Keratinocyte (primary cell): Measurements from ENCODE around the gene AAR2.

ENCODE experiments used
- CTCF ChIP-seq, 3 experiments: IDR thresholded peaks in 1 of 3; conservative IDR thresholded peaks in 1 of 3; optimal IDR thresholded peaks in 1 of 3; 2 replicates in 2 of 3; 3 replicates in 1 of 3; pipeline versions ENCODE3 to v1.5.1; 2011; ENCODE audit warnings: low read length in 3 of 3, mild to moderate bottlenecking in 3 of 3, moderate library complexity in 2 of 3, control low read depth in 1 of 3, inconsistent platforms in 1 of 3; ENCODE audit not compliant: insufficient read depth in 2 of 3; ENCODE audit errors: extremely low read depth in 1 of 3
- EZH2 ChIP-seq: IDR thresholded peaks from one replicate; pipeline ENCODE4 v1.6.1; 2012; ENCODE audit warnings: inconsistent platforms, mild to moderate bottlenecking, low read length, moderate library complexity

GRCh38 chr20:36267605-36268381 is 31.5 kb downstream of the AAR2 start:
- TF ChIP-seq CTCF (optimal IDR thresholded peaks at IDR 0.05 in 1 of 3, IDR thresholded peaks at IDR 0.05 in 1 of 3, conservative IDR thresholded peaks at IDR 0.05 in 1 of 3; ENCODE audit: extremely low read depth in 1 of 3, insufficient read depth in 2 of 3, low read length in 3 of 3) (no peak), EZH2 (no peak)
